ENCODE results near the gene ADH1B.
"Not testable (repeated sequence)": the region's sequence is repeated elsewhere in the genome, so short reads cannot be mapped to it uniquely, and the experiment has no call there.

ADH1B gene

DNA sequence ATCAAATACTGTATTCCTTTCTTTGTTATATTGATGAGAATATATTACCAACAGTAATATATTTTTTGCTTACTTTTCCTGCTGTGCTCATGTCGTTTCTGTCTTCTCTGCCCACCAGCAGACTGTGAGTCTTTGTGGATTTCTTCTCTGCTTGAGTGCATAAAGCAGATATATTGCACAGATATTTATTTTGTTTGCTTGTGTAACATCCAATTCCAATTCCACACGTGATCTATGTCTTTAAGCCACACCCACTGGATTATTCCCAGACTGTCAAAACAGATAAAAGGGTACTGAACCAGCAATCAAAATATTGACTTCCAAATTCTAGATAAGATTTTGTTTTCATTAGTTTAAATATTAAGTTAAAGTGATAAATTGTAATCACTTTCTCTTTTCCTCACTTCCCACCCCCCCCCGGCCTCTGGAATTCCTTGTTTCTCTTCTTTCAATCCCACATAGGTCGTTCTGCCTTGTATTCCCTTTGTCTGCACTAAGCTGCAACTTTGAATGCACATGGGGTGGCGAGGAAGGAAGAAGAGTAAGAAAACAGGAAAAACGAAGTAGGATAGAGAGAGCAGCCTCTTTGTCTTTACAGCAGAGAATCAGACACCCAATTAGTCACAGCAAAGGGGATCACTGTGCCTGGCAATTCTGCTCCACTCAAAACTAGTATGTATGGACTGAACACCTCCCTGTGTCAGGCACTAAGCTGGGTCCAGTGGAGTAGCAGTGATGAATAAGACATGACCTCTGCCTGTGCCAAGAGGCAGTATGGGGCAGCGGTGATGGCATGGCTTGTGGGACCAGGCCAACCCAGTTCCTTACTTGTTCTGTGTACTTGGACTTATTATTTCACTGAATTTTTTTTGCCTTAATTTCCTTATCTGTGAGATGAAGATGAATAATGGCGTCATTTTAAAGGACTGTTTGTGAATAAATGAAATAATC lies at the start of gene ADH1B:
Gene ADH1B, minus strand, starts transcription at position 161 of the 951 bp plus-strand sequence. Its CDS starts 70 bp downstream, at position 91.
- no peak for DNase-seq

DNA sequence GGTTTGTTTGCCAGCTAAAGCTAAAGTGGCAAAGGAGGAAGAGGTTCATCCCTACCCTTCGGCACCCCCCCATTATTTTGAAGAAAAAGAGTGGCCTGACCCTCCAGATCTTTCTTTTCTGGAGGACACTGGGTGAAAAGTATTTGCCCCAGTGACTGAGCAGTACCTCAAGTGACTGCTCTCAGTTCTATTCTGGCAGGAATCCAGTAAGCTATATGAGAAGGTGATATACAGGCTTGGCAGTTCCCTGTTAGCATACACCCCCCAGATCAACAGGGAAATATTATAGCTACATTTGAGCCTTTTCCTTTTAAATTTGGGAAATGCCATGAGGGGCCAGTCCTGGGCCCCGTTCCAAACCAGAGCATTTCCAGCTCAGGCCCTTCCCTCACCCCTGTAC lies 46.6 kb upstream of the ADH1B start:
- not testable (repeated sequence) for DNase-seq

DNA sequence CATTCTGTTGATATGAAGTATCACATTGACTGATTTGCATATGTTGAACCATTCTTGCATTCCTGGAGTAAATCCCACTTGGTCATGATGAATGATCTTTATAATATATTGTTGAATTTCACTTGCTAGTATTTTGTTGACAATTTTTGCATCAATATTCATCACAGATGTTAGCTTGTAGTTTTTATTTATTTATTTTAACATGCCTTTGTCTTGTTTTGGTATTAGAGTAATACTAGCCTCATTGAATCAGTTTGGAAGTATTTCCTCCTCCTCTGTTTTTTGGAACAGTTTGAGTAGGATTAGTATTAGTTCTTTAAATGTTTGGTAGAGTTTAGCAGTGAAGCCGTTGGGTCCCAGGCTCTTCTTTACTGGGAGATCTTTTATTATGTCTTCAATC lies 45.3 kb upstream of the ADH1B start:
- DNase-seq: no peak

DNA sequence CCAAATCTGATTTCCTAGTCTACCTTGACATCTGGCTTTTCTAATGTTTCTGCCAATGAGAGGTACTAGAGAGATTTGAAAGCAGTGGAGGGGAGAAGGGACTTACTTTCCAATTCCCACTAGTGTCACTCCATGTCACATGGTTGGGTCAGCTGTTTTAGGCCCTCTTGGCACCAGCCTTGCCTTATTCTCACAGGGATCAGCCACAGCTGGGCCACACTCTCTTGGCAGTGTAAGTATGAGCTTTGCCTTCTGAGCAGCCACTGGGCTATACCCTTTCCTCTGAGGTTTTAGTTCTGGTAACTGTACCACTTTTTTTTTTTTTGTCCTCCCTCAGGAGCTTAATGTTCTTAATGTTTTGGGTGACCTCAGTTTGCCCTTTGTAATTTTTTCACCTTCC lies 41.6 kb upstream of the ADH1B start:
- DNase-seq: no peak

DNA sequence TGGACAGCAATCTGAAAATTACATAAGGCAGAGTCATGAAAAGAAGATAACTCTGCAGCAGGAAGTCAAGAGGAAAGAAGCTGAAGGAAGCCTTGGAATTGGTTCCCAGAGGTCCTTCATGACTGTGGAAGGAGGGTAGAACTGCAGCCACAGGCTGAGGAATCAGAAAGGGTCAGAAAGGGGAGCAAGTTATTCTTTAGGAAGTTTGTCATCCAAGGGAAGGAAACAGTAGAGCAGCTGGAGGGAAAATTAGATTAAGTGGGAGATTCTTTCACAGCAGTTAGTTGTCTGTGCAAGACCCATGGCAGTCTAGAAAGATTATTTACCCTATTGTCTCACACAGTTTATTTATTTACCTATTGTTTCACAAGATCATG lies 40.7 kb upstream of the ADH1B start:
- no peak for DNase-seq

DNA sequence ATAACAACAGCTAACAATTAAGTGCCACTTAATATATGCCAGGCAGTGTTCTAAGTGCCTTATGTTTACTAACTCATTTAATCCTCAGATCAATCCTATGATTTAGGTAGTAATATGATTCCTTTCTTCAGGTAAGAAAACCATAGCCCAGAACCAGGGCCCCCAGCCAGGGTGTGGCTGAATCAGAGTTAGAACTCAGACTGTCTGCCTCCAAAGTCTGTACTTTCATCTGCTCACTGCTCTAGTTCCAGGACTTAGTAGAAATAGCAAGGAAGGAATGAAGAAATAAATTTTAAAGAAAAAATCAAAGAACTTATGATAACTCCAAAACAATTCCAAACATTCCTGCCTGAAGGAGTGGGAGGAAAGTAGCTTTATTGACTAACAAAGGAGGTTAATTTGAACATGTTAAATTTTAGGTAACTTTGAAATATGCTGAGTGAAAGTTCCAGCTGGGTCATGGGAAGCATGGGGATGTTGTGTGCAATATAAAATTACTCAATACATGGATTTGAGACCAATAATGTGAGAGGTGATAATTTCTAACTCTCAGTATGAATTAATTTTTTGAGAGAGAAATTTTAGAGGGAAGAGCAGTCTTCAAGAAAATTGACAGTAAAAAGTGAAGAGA lies 40.2 kb upstream of the ADH1B start:
- DNase-seq: no peak

DNA sequence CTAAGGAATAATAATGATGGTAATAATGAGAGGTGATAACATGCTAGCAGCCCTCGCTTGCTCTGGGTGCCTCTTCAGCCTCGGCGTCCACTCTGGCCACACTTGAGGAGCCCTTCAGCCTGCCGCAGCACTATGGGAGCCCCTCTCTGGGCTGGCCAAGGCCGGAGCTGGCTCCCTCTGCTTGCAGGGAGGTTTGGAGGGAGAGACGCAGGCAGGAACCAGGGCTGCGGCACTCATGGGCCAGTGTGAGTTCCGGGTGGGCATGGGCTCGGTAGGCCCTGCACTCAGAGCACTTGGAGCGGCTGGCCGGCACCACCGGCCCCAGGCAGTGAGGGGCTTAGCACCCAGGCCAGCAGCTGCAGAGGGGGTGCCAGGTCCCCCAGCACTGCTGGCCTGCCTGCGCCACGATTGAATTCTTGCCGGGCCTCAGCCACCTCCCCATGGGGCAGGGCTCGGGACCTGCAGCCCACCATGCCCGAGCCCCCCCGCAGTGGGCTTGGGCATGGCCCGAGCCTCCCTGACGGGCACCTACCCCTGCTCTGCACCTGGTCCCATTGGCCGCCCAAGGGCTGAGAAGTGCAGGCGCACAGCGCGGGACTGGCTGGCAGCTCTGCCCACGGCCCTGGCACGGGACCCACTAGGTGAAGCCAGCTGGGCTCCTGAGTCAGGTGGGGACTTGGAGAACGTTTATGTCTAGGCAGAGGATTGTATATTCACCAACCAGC lies 38.4 kb upstream of the ADH1B start:
- no peak for DNase-seq

DNA sequence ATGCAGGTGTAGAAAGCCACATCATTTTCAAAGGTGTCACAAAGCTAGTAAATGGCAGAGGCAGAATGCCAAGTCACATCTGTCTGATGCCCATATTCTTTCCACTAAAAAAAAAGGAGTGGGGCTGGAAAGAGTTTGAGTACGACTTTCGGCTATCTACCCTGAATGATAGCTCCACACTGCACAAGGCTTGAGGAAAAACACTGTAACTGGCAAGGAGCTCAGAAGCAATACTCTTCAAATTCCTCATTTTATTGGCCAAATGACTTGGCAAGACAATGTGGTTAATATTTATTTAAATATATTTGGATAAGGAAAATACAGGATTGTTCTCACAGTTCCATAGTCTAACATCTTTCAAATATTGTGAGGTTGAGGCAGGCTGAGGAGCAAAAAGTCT lies 36.7 kb upstream of the ADH1B start:
- DNase-seq: no peak

DNA sequence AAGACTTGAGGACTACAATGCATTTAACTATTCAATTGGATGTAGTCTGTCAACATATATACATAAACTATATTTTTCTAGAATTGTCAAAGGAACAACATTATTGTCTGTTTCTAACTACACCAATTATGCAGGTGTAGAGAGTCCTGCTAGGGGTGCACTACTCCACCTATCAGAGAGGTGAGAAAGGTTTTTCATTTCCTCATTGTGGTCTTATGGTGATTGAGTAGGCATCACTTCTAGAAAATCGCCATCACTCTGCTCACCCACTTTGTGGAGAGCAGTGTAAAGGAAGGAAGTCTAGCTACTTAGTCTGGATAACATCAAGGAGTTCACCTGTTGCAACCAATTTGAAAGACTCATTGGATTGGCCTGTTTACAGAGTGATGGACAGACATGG lies 35.8 kb upstream of the ADH1B start:
- DNase-seq: no peak

DNA sequence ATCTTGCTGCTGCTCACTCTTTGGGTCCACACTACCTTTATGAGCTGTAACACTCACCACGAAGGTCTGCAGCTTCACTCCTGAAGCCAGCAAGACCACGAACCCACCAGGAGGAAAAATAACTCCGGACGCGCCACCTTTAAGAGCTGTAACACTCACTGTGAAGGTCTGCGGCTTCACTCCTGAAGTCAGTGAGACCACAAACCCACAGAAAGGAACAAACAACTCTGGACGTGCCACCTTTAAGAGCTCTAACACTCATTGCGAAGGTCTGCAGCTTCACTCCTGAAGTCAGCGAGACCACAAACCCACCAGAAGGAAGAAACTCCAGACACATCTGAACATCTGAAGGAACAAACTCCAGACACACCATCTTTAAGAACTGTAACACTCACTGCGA lies 34.9 kb upstream of the ADH1B start:
- not testable (repeated sequence) for DNase-seq

DNA sequence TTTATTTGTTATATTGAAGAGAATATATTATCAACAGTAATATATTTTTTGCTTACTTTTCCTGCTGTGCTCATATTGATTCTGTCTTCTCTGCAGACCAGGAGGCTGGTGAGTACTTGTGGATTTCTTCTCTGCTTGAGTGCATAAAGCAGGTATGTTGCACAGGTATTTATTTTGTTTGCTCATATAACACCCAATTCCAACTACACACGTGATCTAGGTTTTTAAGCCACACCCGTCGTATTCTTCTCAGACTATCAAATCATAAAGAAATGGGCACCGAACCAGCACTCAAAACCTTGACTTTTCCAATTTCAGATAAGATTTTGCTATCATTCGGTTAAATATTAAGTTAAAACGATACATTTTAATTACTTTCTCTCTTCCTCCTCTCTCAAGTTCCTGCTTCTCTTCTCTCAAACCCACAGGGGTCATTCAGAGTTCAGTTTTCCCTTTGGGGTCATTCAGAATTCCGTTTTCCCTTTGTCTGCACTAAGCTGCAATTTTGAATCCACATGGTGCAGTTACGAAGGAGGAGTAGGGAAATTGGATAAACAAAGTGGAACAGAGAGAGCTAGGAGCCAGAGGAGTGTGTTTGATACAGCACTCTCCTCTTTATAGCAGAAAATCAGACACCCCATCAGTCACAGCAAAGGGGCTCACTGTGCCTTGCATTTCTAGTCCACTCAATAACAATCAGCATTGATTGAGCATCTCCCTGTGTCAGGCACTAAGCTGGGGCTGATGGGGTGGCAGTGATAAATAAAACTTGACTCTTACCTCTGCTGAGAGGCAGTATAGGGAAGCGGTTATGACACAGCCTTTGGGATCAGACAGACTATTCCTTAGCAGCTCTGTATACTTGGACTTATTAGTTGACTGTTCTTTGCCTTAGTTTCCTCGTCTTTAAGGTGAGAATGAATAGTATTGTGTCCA lies 31.7 kb upstream of the ADH1B start, which contains the start of gene ADH1C:
Gene ADH1C, minus strand, starts transcription at position 145 of the 936 bp plus-strand sequence. Its CDS starts 71 bp downstream, at position 74.
- DNase-seq: no peak

DNA sequence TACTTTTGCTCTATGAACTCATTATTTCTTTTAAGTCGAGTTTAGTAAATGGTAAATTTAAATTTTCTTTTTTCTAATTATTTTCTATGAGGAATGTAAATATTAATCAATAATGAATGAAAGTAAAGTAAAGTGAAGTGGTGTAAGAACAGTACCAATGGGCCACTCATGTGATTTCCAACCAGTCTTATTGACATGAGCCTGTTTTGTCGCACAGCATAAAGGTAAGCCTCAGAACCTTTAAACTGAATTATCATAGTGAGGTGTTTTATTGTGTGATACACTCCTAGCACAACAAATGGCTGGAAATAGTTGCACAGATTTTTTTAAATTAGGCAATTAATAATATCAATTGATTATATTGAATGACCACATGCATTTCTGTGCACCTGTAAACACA lies 30.3 kb upstream of the ADH1B start:
- DNase-seq: no peak

DNA sequence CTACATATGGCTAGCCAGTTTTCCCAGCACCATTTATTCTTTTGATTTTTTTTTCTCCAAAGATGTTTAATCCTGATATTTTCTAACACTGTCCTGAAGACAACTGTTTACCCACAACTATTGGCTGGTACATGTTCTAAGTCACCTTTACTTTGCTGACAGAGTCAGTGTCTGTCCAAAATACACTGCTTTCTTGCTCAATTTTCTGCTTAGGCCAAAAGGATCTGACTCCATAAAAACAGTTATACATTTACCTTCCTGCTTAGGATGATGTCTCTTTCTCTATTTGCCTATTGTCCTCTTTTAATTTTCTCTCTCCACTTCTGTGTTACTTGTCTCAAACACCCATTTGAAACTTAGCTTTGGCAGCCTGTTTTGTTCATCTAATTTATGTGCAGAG lies 28.1 kb upstream of the ADH1B start:
- DNase-seq: no peak

DNA sequence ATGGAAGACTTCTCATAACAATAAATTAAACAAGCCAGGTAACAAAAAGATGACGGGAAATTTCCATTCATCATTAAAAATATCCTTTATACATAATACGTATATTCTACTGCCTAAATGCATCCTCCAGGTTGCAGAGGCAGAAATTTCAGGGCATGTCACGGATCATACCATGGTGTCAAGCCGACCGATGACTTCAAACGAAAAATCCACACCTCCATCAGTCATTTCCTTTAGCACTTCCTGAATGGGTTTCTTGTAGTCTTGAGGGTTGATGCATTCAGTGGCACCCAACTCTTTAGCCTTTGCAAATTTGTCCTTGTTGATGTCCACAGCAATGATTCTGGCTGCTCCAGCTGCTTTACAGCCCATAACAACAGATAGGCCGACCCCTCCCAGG lies 21.4 kb upstream of the ADH1B start:
- not testable (repeated sequence) for DNase-seq

DNA sequence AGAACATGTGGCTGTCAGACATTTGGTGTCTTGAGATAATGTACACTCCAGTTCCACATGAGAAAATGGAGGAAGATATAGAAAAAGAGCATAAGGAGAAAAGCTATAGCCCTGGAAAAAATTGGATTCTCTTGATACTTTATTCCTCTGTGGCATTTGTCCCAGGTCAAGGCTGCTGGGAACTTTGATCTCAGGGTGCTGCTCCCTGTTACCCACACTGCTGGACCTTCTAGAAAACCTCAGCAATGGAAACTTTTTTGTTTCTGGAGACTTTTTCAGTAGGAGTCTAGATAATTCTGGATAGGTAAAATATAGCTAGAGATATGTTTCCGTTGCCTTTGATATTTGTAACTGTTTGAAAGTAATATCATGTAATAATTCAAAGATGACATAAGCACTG lies 20.2 kb upstream of the ADH1B start:
- DNase-seq: no peak

DNA sequence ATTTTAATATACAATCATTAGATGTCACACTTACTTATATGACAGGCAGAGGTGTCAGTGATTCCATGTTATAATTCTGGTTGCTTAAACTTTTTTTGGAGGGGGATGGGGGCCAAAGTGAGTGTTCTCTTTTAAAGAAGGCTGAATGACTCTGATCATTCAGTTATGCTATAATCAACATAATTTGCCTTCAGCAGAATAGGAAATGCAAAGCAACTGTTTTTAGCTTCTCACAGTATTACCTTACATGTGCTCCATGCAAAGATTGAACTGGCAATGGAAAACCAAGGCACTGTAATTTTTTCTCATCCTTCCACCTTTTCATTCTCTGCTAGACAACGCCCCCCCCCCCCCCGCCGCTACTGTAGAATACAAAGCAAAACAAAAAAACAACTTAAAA lies 18.0 kb upstream of the ADH1B start:
- no peak for DNase-seq

DNA sequence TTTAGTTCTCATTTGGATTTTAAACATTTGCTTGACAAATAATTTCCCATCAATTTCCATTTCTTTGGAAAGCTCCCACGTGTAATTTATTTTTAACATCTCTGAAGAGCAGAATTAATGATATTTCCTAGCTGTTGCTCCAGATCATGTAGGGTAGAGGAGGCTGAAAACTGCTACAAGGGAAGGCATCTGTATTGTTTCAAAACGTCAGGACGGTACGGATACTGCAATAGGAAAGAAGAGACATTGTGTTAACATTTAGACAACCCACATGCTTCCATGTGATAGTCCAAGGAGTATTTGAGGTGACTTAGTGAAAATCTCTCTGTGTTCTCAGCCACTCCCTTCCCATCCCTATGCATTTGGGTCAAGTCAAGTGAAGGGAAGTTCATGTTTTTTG lies 15.4 kb upstream of the ADH1B start:
- no peak for DNase-seq

DNA sequence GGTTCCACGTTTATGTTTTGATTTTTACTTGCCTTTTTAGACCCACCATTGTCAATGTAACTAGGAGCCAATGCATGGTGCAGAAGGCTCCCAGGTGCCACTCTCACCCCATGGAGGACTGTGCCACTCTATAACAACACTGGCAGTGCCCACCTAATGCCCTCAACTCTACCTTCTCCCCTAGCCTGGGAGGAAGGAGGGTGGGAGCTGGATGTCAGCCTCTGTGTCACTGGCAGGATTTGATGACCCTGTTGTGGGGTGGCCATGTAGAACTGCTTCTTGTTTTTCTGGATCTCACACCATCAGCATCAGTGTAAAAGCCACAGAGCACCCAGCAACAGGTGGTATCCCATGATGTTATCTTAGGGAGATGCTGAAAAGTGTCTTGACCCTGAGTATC lies 13.7 kb upstream of the ADH1B start:
- DNase-seq: no peak

DNA sequence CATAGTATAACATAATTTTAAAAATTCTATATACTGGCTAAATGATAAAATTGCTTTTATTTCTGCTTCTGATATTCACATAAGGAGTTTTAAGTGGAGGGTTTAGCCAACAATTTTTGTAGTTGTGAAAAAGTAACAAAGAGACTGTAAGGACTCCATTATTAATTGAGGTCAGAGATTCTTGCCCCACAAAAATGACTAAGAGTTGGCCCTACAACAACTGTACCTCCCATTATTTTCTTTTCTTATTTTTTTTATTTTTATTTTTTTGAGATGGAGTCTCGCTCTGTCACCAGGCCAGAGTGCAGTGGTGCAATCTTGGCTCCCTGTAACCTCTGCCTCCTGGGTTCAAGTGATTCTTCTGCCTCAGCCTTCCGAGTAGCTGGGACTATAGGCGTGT lies 9.4 kb upstream of the ADH1B start:
- no peak for DNase-seq

DNA sequence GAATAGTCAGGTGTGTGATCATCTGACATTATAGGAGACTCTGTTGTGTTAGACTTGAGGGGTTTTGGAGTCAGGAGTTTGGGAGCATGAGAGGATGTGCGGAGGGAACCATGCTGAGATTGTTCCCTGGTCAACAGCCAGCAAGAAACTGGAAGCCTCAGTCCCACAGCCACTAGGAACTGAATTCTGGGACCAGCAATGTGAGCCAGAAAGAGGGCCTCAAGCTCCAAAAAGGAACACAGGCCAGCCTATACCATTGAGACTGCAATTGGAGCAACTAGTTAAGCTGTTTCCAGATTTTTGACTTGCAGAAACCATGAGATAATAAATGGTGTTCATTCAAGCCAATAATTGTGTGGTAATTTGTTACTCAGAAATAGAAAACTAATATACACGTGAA lies 8.7 kb upstream of the ADH1B start:
- DNase-seq: no peak

DNA sequence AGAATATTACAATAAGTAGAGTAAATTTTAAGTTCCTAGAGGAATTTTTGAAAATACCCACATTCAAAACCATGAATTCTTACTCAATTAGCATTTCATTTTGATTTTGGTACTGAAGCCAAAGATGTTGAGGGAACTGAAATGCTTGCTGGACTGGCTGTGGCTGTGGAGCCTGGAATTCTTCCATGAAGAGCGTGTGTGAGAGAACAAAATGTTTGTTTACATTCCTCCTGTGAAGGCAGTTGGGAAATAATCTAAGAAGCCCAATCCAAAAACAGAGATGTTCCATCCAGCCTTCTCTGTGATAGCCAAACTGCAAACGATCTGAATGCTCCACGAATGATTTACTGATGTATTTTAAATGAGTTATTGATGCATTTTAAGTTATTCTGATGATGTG lies 3.8 kb upstream of the ADH1B start:
- no peak for DNase-seq

DNA sequence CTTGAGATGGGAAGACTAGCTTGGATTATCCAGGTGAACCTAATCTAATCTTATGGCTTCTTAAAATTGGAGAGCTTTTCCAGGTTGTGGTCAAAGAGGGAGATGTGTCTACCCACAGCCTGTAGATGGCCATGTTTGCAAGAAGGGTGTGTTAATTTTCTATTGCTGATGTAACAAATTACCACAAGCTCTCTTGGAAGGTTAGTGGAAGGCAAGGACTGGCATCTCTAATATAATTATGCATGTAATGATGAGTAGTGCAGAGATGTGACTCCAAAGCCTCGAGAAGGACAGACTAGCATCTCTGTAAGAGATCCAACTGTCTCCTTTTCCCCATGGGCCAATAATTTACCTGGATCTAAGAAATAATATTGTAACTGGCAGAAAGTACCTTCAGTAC lies 3.2 kb upstream of the ADH1B start:
- DNase-seq: no peak

DNA sequence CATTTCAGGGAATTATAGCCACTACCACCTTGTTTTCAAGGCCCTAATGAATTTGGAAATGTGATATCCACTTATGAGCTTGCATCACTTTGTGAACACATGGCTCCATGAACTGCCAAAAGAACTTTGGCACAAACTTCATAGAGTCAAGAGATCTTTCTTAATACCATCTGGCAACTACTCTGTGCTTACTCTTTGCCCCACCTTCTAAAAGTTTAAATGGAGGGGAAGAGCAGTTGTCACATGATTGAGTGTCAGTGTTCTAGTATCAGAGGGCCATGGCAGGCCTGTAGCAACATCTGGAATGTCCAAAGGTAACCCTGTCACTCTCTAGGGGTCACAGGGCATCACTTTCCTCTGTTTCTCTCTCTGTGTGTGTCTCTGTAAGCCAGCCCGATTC lies 2.6 kb upstream of the ADH1B start:
- DNase-seq: no peak

Data from NCI-H2107 (cell line).